H1 (cell line): ENCODE results near the gene TRDN. TPM values are rescaled to one million over a fixed set of nuclear protein-coding genes. Genes with fewer than 3 reads are reported as not detected.

Experiments used
- CTCF ChIA-PET: fragments of 300-600 bp; sonication (Branson Sonifier 250); formaldehyde crosslinking; loops from one replicate; lab custom pipeline; 2021; ENCODE audit not compliant: partially characterized antibody; lab: Charles Lee
- POLR2A ChIA-PET: fragments of 300-600 bp; sonication (Branson Sonifier 250); formaldehyde crosslinking; loops from one replicate; lab custom pipeline; 2021; ENCODE audit warnings: inconsistent platforms; ENCODE audit not compliant: partially characterized antibody; lab: Charles Lee
- DNase-seq, 2 experiments: peaks; one replicate each; pipeline versions ENCODE4 v3.0.0 to v3.0.0-alpha.2; 2010 to 2022; ENCODE audit warnings: low spot score in 2 of 2, low read depth in 1 of 2, mixed read lengths in 1 of 2
- FAIRE-seq: peaks from 2 replicates; lab custom pipeline; 2011; peaks lifted over from hg19 to GRCh38; lab: Jason Lieb, UNC
- H2AFZ ChIP-seq: 2 replicates; pipeline ENCODE4 v1.8.1; 2012; ENCODE audit warnings: low read length, inconsistent platforms
- H2AK5ac ChIP-seq: 2 replicates; pipeline ENCODE4 v1.6.1; 2013; ENCODE audit warnings: low read depth, low read length
- H2BK120ac ChIP-seq: replicated peaks from 2 replicates; pipeline ENCODE3; 2013; ENCODE audit warnings: low read depth, low read length, inconsistent platforms
- H2BK12ac ChIP-seq: 2 replicates; pipeline ENCODE4 v1.6.1; 2013; ENCODE audit warnings: low read depth, low read length
- H2BK15ac ChIP-seq: 2 replicates; pipeline ENCODE4 v1.6.1; 2013; ENCODE audit warnings: low read length
- H2BK20ac ChIP-seq: 2 replicates; pipeline ENCODE4 v1.6.1; 2013; ENCODE audit warnings: low read length
- H2BK5ac ChIP-seq: 2 replicates; pipeline ENCODE4 v1.6.1; 2013; ENCODE audit warnings: low read depth, low read length
- H3K14ac ChIP-seq: 2 replicates; pipeline ENCODE4 v1.6.1; 2013; ENCODE audit warnings: inconsistent platforms; ENCODE audit not compliant: insufficient read length
- H3K18ac ChIP-seq: 2 replicates; pipeline ENCODE4 v1.6.1; 2013; ENCODE audit warnings: low read length; ENCODE audit errors: extremely low read depth
- H3K23ac ChIP-seq: 2 replicates; pipeline ENCODE4 v1.6.1; 2013; ENCODE audit warnings: inconsistent platforms; ENCODE audit not compliant: insufficient read length
- H3K23me2 ChIP-seq: 2 replicates; pipeline ENCODE4 v1.6.1; 2013; ENCODE audit warnings: low read depth, low read length
- H3K27ac ChIP-seq: 2 replicates; pipeline ENCODE4 v1.6.1; 2011; ENCODE audit warnings: low read depth, low read length, inconsistent platforms
- H3K27me3 ChIP-seq, 4 experiments: replicated peaks in 1 of 4; 1 replicate in 1 of 4; 2 replicates in 3 of 4; pipeline versions ENCODE4 v1.6.1 to v1.8.1; 2011 to 2013; ENCODE audit warnings: low read length in 3 of 4, mild to moderate bottlenecking in 3 of 4, inconsistent platforms in 2 of 4, mixed read lengths in 2 of 4, moderate library complexity in 1 of 4; ENCODE audit not compliant: control insufficient read depth in 3 of 4, insufficient read depth in 3 of 4; ENCODE audit errors: extremely low read depth in 1 of 4
- H3K36me3 ChIP-seq, 4 experiments: 2 replicates each; pipeline versions ENCODE4 v1.6.1 to v1.8.1; 2011 to 2013; ENCODE audit warnings: mild to moderate bottlenecking in 4 of 4, low read length in 3 of 4, moderate library complexity in 2 of 4, control low read depth in 1 of 4, inconsistent platforms in 1 of 4; ENCODE audit not compliant: insufficient read depth in 4 of 4, control insufficient read depth in 2 of 4
- H3K4ac ChIP-seq: replicated peaks from 2 replicates; pipeline ENCODE3; 2013; ENCODE audit warnings: low read length, low read depth, mixed read lengths, inconsistent platforms; ENCODE audit not compliant: insufficient read length
- H3K4me1 ChIP-seq, 4 experiments: replicated peaks in 1 of 4; 1 replicate in 1 of 4; 2 replicates in 3 of 4; pipeline versions ENCODE4 v1.6.1 to v1.8.1; 2011 to 2013; ENCODE audit warnings: low read length in 3 of 4, inconsistent platforms in 2 of 4, mixed read lengths in 1 of 4; ENCODE audit not compliant: insufficient read depth in 4 of 4, control insufficient read depth in 3 of 4
- H3K4me2 ChIP-seq, 2 experiments: 2 replicates each; pipeline versions ENCODE4 v1.6.1 to v1.8.1; 2011 to 2013; ENCODE audit warnings: low read depth in 2 of 2, low read length in 2 of 2, control low read depth in 1 of 2, inconsistent platforms in 1 of 2, mild to moderate bottlenecking in 1 of 2; ENCODE audit not compliant: insufficient read depth in 1 of 2
- H3K4me3 ChIP-seq, 4 experiments: fragments of 200-600, 300-600 bp in 1 of 4; sonication (generic), shearing (Covaris generic), sonication (Bioruptor Twin) in 1 of 4; 2 replicates each; pipeline versions ENCODE4 v1.5.1 to v1.8.1; 2011 to 2016; ENCODE audit warnings: low read length in 4 of 4, low read depth in 3 of 4, control low read depth in 2 of 4, inconsistent platforms in 2 of 4, mild to moderate bottlenecking in 2 of 4, mixed read lengths in 1 of 4, moderate library complexity in 1 of 4; ENCODE audit not compliant: insufficient read depth in 2 of 4; ENCODE audit errors: extremely low read depth in 1 of 4
- H3K56ac ChIP-seq: replicated peaks from 2 replicates; pipeline ENCODE3; 2013; ENCODE audit warnings: low read depth, mild to moderate bottlenecking, mixed read lengths, low read length, inconsistent platforms; ENCODE audit not compliant: insufficient read length
- H3K79me1 ChIP-seq: 2 replicates; pipeline ENCODE4 v1.6.1; 2013; ENCODE audit warnings: low read depth, low read length, control low read depth
- H3K79me2 ChIP-seq, 2 experiments: 2 replicates each; pipeline versions ENCODE4 v1.6.1 to v1.8.1; 2012 to 2013; ENCODE audit warnings: low read length in 2 of 2, mild to moderate bottlenecking in 2 of 2, inconsistent platforms in 1 of 2; ENCODE audit not compliant: insufficient read depth in 2 of 2, control insufficient read depth in 1 of 2
- H3K9ac ChIP-seq, 4 experiments: replicated peaks in 1 of 4; 1 replicate in 1 of 4; 2 replicates in 3 of 4; pipeline versions ENCODE4 v1.6.1 to v1.8.1; 2011 to 2013; ENCODE audit warnings: low read depth in 3 of 4, low read length in 3 of 4, control low read depth in 2 of 4, mild to moderate bottlenecking in 2 of 4, moderate library complexity in 2 of 4, inconsistent platforms in 1 of 4; ENCODE audit errors: extremely low read depth in 1 of 4
- H3K9me3 ChIP-seq, 2 experiments: 2 replicates each; pipeline versions ENCODE4 v1.6.1 to v1.8.1; 2012 to 2013; ENCODE audit warnings: mild to moderate bottlenecking in 2 of 2, moderate library complexity in 2 of 2, control low read depth in 1 of 2, inconsistent platforms in 1 of 2, low read depth in 1 of 2, low read length in 1 of 2, mixed read lengths in 1 of 2; ENCODE audit not compliant: insufficient read depth in 2 of 2
- H4K20me1 ChIP-seq, 2 experiments: replicated peaks in 1 of 2; 2 replicates each; pipeline versions ENCODE3 to v1.8.1; 2011 to 2013; ENCODE audit warnings: inconsistent platforms in 2 of 2, low read length in 2 of 2, mild to moderate bottlenecking in 1 of 2; ENCODE audit not compliant: insufficient read depth in 2 of 2, control insufficient read depth in 1 of 2
- H4K5ac ChIP-seq: 2 replicates; pipeline ENCODE4 v1.6.1; 2013; ENCODE audit warnings: low read length, low read depth, mixed read lengths, inconsistent platforms; ENCODE audit not compliant: insufficient read length
- H4K8ac ChIP-seq: 2 replicates; pipeline ENCODE4 v1.8.0; 2013; ENCODE audit warnings: mild to moderate bottlenecking, moderate library complexity, low read length, inconsistent platforms; ENCODE audit not compliant: insufficient read depth; ENCODE audit errors: extremely low read depth
- H4K91ac ChIP-seq: replicated peaks from 2 replicates; pipeline ENCODE3; 2013; ENCODE audit warnings: low read length, mixed read lengths, inconsistent platforms; ENCODE audit not compliant: insufficient read length
- BRCA1 ChIP-seq: IDR thresholded peaks from 2 replicates; pipeline ENCODE4 v1.6.1; 2012; ENCODE audit warnings: low read depth, low read length, improper control_type of control experiment
- CHD1 ChIP-seq: IDR thresholded peaks from 2 replicates; pipeline ENCODE4 v1.6.1; 2012; ENCODE audit warnings: low read depth, low read length, improper control_type of control experiment
- FOSL1 ChIP-seq: IDR thresholded peaks from 2 replicates; pipeline ENCODE4 v1.6.1; 2011; ENCODE audit warnings: mild to moderate bottlenecking, low read depth, low read length, moderate library complexity; ENCODE audit not compliant: insufficient read depth
- HDAC2 ChIP-seq, 2 experiments: fragments of 300-600 bp in 1 of 2; sonication (generic) in 1 of 2; IDR thresholded peaks; 2 replicates each; pipeline ENCODE4 v1.6.1; 2011 to 2012; ENCODE audit warnings: low read depth in 2 of 2, low read length in 2 of 2, mild to moderate bottlenecking in 2 of 2, moderate library complexity in 2 of 2, borderline replicate concordance in 1 of 2, inconsistent platforms in 1 of 2
- SIN3A ChIP-seq, 2 experiments: IDR thresholded peaks in 1 of 2; conservative IDR thresholded peaks in 1 of 2; 2 replicates each; pipeline ENCODE4 v1.6.1; 2011 to 2012; ENCODE audit warnings: low read length in 2 of 2, improper control_type of control experiment in 1 of 2, low read depth in 1 of 2, mild to moderate bottlenecking in 1 of 2
- TAF1 ChIP-seq: IDR thresholded peaks from 2 replicates; pipeline ENCODE4 v1.6.1; 2011; ENCODE audit warnings: mild to moderate bottlenecking, low read depth, low read length
- TBP ChIP-seq: IDR thresholded peaks from 2 replicates; pipeline ENCODE4 v1.6.1; 2011; ENCODE audit warnings: low read depth, low read length, improper control_type of control experiment
- YY1 ChIP-seq: IDR thresholded peaks from 2 replicates; pipeline ENCODE4 v1.6.1; 2011; ENCODE audit warnings: low read depth, mild to moderate bottlenecking, low read length
- WGBS, 2 experiments: shearing (Covaris generic) in 1 of 2; methylation state at CpG; one replicate each; pipeline versions ENCODE4 v1.1.6 to v1.1.7; 2013 to 2015; ENCODE audit warnings: low lambda C conversion rate in 2 of 2, mixed read lengths in 2 of 2, inconsistent platforms in 1 of 2, low coverage in 1 of 2, missing lambda C conversion rate in 1 of 2; ENCODE audit not compliant: insufficient replicate concordance in 2 of 2, insufficient coverage in 1 of 2, insufficient read length in 1 of 2; ENCODE audit errors: extremely low coverage in 1 of 2, missing lambda C conversion rate in 1 of 2; 5-methylcytosine and 5-hydroxymethylcytosine counted together
- polyA plus RNA-seq, 7 experiments: library from polyadenylated mRNA; depleted of rRNA in 3 of 7; stranded (reverse) in 5 of 7; unstranded in 2 of 7; fragments of >200 nt in 5 of 7; fragments of 200-250 nt in 2 of 7; gene quantifications; 1 replicate in 5 of 7; 2 replicates in 1 of 7; 4 replicates in 1 of 7; pipeline versions ENCODE4 v1.2.1 to v1.2.3, GENCODE V29; 2011 to 2013; ENCODE audit warnings: missing spikeins in 2 of 7, mixed read lengths in 2 of 7
- total RNA-seq: library from RNA; stranded (reverse); fragmentation: NEBNext Ultra II Directional; extraction: Animal tissue kit (Norgen Biotek cat#: 25700); gene quantifications from 2 replicates; pipeline ENCODE4 v1.2.1, GENCODE V29; 2021

Gene TRDN
- total and polyA plus RNA-seq, 2 of the 8 experiments (the other 6 are each of a cell fraction or from before 2014, with no cell fraction given), result 1.6 to 41.6 TPM

- no peak overlapping the region for H3K4me2 ChIP-seq
- no peak overlapping the region for H4K91ac ChIP-seq
- ChIA-PET POLR2A (interaction anchor here (1.1 kb wide), 1 partner anchor 12 kb away, joined by 3 read pairs; no protein-coding TSS in a partner anchor), CTCF (interaction anchor here (2.7 kb wide), 1 partner anchor 92 kb away, joined by 8 read pairs; no protein-coding TSS in a partner anchor)
- H3K4me1 ChIP-seq, result no peaks in the 10 kb centered on the region
- no peak overlapping the region for H3K9ac ChIP-seq
- H3K14ac ChIP-seq, result no peak overlapping the region
- H2BK120ac ChIP-seq, result no peak overlapping the region
- H3K36me3 ChIP-seq, result no peaks in the 10 kb centered on the region
- no peaks in the 10 kb centered on the region for H3K23me2 ChIP-seq
- H2AK5ac ChIP-seq, result no peak overlapping the region
- WGBS, 2 experiments, result 88% methylated on average over 1 of the region's 1 CpG; no CpG with 5 or more reads in 1 of the 2 experiments
- H2BK5ac ChIP-seq, result no peak overlapping the region
- no peak overlapping the region for H2BK20ac ChIP-seq
- H4K20me1 ChIP-seq, result no peaks in the 10 kb centered on the region
- no peak overlapping the region for H3K56ac ChIP-seq
- H3K79me1 ChIP-seq, result no peaks in the 10 kb centered on the region
- no peak for DNase-seq
- H3K9me3 ChIP-seq, result no peaks in the 10 kb centered on the region
- no peaks in the 10 kb centered on the region for H3K79me2 ChIP-seq
- no peak overlapping the region for H3K4me3 ChIP-seq
- H4K5ac ChIP-seq, result no peak overlapping the region
- H2BK15ac ChIP-seq, result no peak overlapping the region
- H4K8ac ChIP-seq, result no peak overlapping the region
- H3K4ac ChIP-seq, result no peak overlapping the region
- H3K27me3 ChIP-seq, result no peaks in the 10 kb centered on the region
- H3K27ac ChIP-seq, result no peak overlapping the region
- FAIRE-seq, result no peak
- H2BK12ac ChIP-seq, result no peak overlapping the region
- no peak overlapping the region for H3K18ac ChIP-seq
- no peak overlapping the region for H3K23ac ChIP-seq
- no peak overlapping the region for H2AFZ ChIP-seq
- TF ChIP-seq SIN3A (conservative IDR thresholded peaks at IDR 0.05 in 1 of 2, IDR thresholded peaks at IDR 0.05 in 1 of 2; ENCODE audit: low read depth in 1 of 2, low read length in 2 of 2) (no peak), HDAC2 (IDR thresholded peaks at IDR 0.05; ENCODE audit: borderline replicate concordance in 1 of 2, low read depth in 2 of 2, low read length in 2 of 2) (no peak), TBP (no peak), FOSL1 (no peak), TAF1 (no peak), YY1 (no peak), BRCA1 (no peak), CHD1 (no peak)
These were observed 14.0 kb downstream of the TRDN start for GRCh38 chr6:123622780-123623179.
